ENCODE data around the gene SCUBE1. TPM values are rescaled to one million over a fixed set of nuclear protein-coding genes. Genes with fewer than 3 reads are reported as not detected.
A peak's percentile ranks its signal among the peaks of the same experiment; 100 is the strongest.

Gene SCUBE1
- total RNA-seq (not detected in 2 replicates), polyA plus RNA-seq (0.07 TPM in 1 of 2 replicates, not detected in the other), polyA minus RNA-seq (not detected in 2 replicates), Bru-seq, nascent RNA (percentile 2 among the genes with signal in this experiment), BruChase-seq, experiment 1, labeled RNA remaining after a 6-hour chase (percentile 3 among the genes with signal in this experiment), BruChase-seq, experiment 2, labeled RNA remaining after a 2-hour chase (percentile 6 among the genes with signal in this experiment)
- polyA plus RNA-seq (2011; cell fraction: cytosol; rRNA removed) = 0.04 TPM in 1 of 2 replicates, not detected in the other
- polyA plus RNA-seq (2011; cell fraction: nucleus; rRNA removed) = not detected in 2 replicates
- polyA plus RNA-seq (2012) = 0.31 and 0.53 TPM in 2 replicates
- not detected for polyA minus RNA-seq (2011; cell fraction: cytosol; rRNA and poly(A)+ RNA removed)
- not detected in 2 replicates for polyA minus RNA-seq (2011; cell fraction: nucleus; rRNA and poly(A)+ RNA removed)
- long read RNA-seq = 0 reads

DNA sequence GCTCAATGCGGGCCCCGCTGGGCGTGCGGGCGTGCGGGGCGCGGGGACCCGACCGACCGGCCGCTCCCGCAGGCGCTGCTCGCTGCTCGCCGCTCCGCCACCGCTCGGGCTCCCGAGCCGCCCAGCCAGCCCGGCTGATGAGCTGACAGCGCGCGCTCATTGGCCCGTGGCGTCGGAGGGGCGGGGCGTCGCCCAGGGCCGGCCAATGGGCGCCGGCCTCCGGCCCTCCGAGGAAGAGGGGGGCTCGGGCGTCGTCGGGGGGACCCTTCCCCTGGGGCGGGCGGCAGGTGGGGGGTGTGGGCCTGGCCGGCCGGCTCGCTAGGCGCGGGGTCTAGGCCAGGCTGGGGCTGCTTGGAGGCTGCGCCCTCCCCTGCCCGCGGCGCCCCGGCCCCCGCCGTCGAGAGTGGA is at the start of gene SCUBE1:
SCUBE1 (minus strand) TSS at position 111 of the 408 bp plus-strand sequence. CDS start 111 bp downstream, outside the sequence.
- CTCF ChIA-PET = interaction anchor here (1.6 to 5.6 kb wide), 2 partner anchors 15 to 69 kb away, joined by 3 to 334 read pairs; no protein-coding TSS in a partner anchor
- FAIRE-seq = no peak
- intact Hi-C loops (cut with micrococcal nuclease) = no loop called here

GRCh38 chr22:43392385-43392989 is 49.3 kb upstream of the SCUBE1 start:
- no peak for DNase-seq (ENCODE audit: low read depth, low spot score)
- intact Hi-C loops (cut with micrococcal nuclease) = no loop called here
- no peak overlapping the region for H3K4me2 ChIP-seq (ENCODE audit: insufficient read depth, low read length)
- H3K79me2 ChIP-seq (ENCODE audit: control insufficient read depth, insufficient read depth, low read length) = no peaks in the 10 kb centered on the region
- no peak overlapping the region for H3K4me3 ChIP-seq (replicated peaks in 1 of 3; ENCODE audit: insufficient read depth in 1 of 3, low read depth in 1 of 3, low read length in 3 of 3)
- dilution Hi-C loops (cut with MboI; ENCODE audit: extremely low pct_ligation_motif_present, low sequenced_read_pairs) = no loop called here
- no peaks in the 10 kb centered on the region for H3K9me3 ChIP-seq (replicated peaks; ENCODE audit: control insufficient read depth, insufficient read depth, low read length)
- BruUV-seq (replicated peaks) = no TSS peak
- no peaks in the 10 kb centered on the region for H3K36me3 ChIP-seq (ENCODE audit: control insufficient read depth in 2 of 2, extremely low read depth in 1 of 2, insufficient read depth in 2 of 2, low read length in 2 of 2)
- TF ChIP-seq, protein P1, sequence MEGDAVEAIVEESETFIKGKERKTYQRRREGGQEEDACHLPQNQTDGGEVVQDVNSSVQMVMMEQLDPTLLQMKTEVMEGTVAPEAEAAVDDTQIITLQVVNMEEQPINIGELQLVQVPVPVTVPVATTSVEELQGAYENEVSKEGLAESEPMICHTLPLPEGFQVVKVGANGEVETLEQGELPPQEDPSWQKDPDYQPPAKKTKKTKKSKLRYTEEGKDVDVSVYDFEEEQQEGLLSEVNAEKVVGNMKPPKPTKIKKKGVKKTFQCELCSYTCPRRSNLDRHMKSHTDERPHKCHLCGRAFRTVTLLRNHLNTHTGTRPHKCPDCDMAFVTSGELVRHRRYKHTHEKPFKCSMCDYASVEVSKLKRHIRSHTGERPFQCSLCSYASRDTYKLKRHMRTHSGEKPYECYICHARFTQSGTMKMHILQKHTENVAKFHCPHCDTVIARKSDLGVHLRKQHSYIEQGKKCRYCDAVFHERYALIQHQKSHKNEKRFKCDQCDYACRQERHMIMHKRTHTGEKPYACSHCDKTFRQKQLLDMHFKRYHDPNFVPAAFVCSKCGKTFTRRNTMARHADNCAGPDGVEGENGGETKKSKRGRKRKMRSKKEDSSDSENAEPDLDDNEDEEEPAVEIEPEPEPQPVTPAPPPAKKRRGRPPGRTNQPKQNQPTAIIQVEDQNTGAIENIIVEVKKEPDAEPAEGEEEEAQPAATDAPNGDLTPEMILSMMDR (IDR thresholded peaks at IDR 0.05; ENCODE audit: extremely low read depth in 1 of 2, insufficient read depth in 1 of 2, low read depth in 1 of 2, low read length in 2 of 2) = no peak
- TF ChIP-seq FOS (IDR thresholded peaks at IDR 0.05; ENCODE audit: borderline replicate concordance, insufficient read depth, low read length) (no peak), EZH2 (IDR thresholded peaks at IDR 0.05; ENCODE audit: borderline replicate concordance, low read depth, low read length, severe bottlenecking) (no peak), MYC (IDR thresholded peaks at IDR 0.05; ENCODE audit: low read depth, low read length) (no peak), POLR2A (IDR thresholded peaks at IDR 0.05; ENCODE audit: low read depth, low read length) (no peak), JUN (IDR thresholded peaks at IDR 0.05; ENCODE audit: borderline replicate concordance, insufficient read depth, insufficient read length, low read depth) (no peak)
- TF ChIP-seq, protein P2, sequence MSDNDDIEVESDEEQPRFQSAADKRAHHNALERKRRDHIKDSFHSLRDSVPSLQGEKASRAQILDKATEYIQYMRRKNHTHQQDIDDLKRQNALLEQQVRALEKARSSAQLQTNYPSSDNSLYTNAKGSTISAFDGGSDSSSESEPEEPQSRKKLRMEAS (IDR thresholded peaks at IDR 0.05; ENCODE audit: insufficient read depth, insufficient read length) = no peak
- H3K9ac ChIP-seq (replicated peaks; ENCODE audit: extremely low read depth, insufficient read depth, low read length) = no peak overlapping the region
- no peaks in the 10 kb centered on the region for H3K4me1 ChIP-seq (ENCODE audit: control insufficient read depth, extremely low read depth, insufficient read depth, low read length)
- CTCF ChIA-PET = no interaction called here
- POLR2A ChIA-PET = no interaction called here
- H3K27ac ChIP-seq (ENCODE audit: insufficient read depth, low read depth, low read length) = no peak overlapping the region
- peaks cover 0 to 6% of the 10 kb centered on the region in 2 experiments for H3K27me3 ChIP-seq (ENCODE audit: control insufficient read depth in 2 of 2, insufficient read depth in 2 of 2, low read length in 2 of 2)
- H4K20me1 ChIP-seq (replicated peaks; ENCODE audit: control insufficient read depth, extremely low read depth, insufficient read depth, low read length) = no peaks in the 10 kb centered on the region
- no peak for FAIRE-seq
- H2AFZ ChIP-seq (ENCODE audit: low read depth, low read length) = no peak overlapping the region
- H3K9me1 ChIP-seq (replicated peaks; ENCODE audit: control insufficient read depth, extremely low read depth, insufficient read depth, low read length) = no peaks in the 10 kb centered on the region

More for the DNA sequence above, at the start of gene SCUBE1:
- Histone ChIP-seq H3K4me3 (replicated peaks in 1 of 3; ENCODE audit: insufficient read depth in 1 of 3, low read depth in 1 of 3, low read length in 3 of 3) (no peak within 1 kb of the TSS), H4K20me1 (replicated peaks; ENCODE audit: control insufficient read depth, extremely low read depth, insufficient read depth, low read length) (no peaks in the 10 kb centered on the region), H2AFZ (ENCODE audit: low read depth, low read length) (no peak within 1 kb of the TSS), H3K27me3 (ENCODE audit: control insufficient read depth in 2 of 2, insufficient read depth in 2 of 2, low read length in 2 of 2) (peaks cover 25 to 29% of the 10 kb centered on the region in 2 experiments), H3K27ac (ENCODE audit: insufficient read depth, low read depth, low read length) (no peak within 1 kb of the TSS), H3K4me2 (ENCODE audit: insufficient read depth, low read length) (no peak within 1 kb of the TSS), H3K4me1 (ENCODE audit: control insufficient read depth, extremely low read depth, insufficient read depth, low read length) (no peaks in the 10 kb centered on the region), H3K9me1 (replicated peaks; ENCODE audit: control insufficient read depth, extremely low read depth, insufficient read depth, low read length) (no peaks in the 10 kb centered on the region), H3K36me3 (ENCODE audit: control insufficient read depth in 2 of 2, extremely low read depth in 1 of 2, insufficient read depth in 2 of 2, low read length in 2 of 2) (no peaks in the 10 kb centered on the region), H3K9me3 (replicated peaks; ENCODE audit: control insufficient read depth, insufficient read depth, low read length) (no peaks in the 10 kb centered on the region), H3K9ac (replicated peaks; ENCODE audit: extremely low read depth, insufficient read depth, low read length) (no peak within 1 kb of the TSS), H3K79me2 (ENCODE audit: control insufficient read depth, insufficient read depth, low read length) (no peaks in the 10 kb centered on the region)
- DNase-seq (ENCODE audit: low read depth, low spot score) = peak; percentile 31
- dilution Hi-C loops (cut with MboI; ENCODE audit: extremely low pct_ligation_motif_present, low sequenced_read_pairs) = no loop called here
- no TSS peak for BruUV-seq (replicated peaks)
- TF ChIP-seq POLR2AphosphoS5 (IDR thresholded peaks at IDR 0.05; ENCODE audit: insufficient read depth, low read depth, low read length) (no peak), EZH2 (IDR thresholded peaks at IDR 0.05; ENCODE audit: borderline replicate concordance, low read depth, low read length, severe bottlenecking) (peak; percentile 3)
- TF ChIP-seq, protein P2 (IDR thresholded peaks at IDR 0.05; ENCODE audit: insufficient read depth, insufficient read length) = no peak
- POLR2A ChIA-PET = no interaction called here

Data from endothelial cell of umbilical vein (primary cell).